GM21619 (cell line): ENCODE measurements around the gene VCAN.
"Not testable (repeated sequence)": the region's sequence is repeated elsewhere in the genome, so short reads cannot be mapped to it uniquely, and the experiment has no call there.

Experiments
- ATAC-seq: cut with Tn5 transposase; IDR thresholded peaks from one replicate; pipeline ENCODE4 v1.9.1; 2021; ENCODE audit not compliant: unreplicated experiment

VCAN gene

GRCh38 chr5:83471405-83472212 is at the start of gene VCAN:
Gene VCAN (plus strand): TSS chr5:83471744. CDS start chr5:83483519, 11,775 bp downstream.
- ATAC-seq = no peak

DNA sequence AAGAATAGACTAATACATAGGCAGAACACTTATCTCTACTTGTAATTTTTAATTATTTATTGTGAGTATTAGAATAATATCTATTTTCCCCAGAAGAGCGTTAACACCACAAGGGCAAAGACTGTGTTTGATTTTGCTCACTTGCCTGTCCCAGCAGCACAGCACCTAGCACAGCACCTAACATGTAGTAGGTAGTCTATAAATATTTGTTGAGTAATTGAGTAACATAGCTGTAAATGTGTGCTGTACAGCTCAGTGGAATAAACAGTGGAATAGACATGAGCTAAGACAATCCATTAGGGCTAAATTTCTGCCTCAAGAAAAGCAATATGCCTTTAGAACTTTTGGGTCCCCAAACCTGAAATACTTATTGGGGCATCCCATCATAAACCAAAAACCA is 49.3 kb upstream of the VCAN start:
- no peak for ATAC-seq

- ATAC-seq = peak; percentile 52
Observed at GRCh38 chr5:83426855-83427254, 44.7 kb upstream of the VCAN start.

GRCh38 chr5:83428126-83428525 is 43.4 kb upstream of the VCAN start:
- no peak for ATAC-seq

GRCh38 chr5:83428890-83429289 is 42.7 kb upstream of the VCAN start:
- no peak for ATAC-seq

GRCh38 chr5:83430130-83431010 is 41.2 kb upstream of the VCAN start:
- peak; percentile 57 for ATAC-seq

DNA sequence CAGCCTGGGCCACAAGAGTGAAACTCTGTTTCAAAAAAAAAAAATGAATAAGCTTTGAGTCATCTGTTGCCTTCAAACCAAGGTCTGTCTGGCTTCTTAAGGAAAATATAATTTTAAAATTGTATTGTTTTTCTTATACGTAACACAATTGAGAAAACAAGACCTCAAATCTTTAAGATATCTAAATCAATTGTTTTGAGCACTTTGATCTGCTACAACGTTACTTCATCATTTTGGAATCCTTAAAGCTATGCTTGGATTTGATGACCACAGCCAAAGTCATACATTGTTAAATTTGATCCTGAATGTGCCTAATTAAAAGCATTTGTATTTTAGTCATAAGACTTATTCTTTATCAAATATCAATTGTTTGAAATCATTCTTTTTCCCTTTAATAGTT is 37.7 kb upstream of the VCAN start:
- no peak for ATAC-seq

DNA sequence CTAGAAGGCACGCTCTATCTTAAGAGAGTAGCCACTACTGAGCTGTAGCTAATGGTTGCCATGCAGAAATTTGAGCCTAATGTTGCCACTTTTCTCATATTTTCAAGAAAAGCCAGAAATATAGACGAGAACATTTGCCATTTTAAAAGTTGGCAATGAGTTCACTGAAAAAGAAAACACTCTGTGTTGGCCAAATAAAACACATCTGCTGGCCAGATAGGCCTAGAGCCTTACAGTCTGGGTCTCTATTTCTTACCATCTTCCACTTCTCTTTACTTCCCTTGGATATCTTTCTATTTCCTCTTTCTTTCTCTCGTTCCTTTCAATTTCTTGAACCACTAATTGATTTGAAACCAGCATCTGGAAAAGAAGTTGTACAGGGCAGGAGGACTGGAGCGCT is 36.6 kb upstream of the VCAN start:
- ATAC-seq = no peak

DNA sequence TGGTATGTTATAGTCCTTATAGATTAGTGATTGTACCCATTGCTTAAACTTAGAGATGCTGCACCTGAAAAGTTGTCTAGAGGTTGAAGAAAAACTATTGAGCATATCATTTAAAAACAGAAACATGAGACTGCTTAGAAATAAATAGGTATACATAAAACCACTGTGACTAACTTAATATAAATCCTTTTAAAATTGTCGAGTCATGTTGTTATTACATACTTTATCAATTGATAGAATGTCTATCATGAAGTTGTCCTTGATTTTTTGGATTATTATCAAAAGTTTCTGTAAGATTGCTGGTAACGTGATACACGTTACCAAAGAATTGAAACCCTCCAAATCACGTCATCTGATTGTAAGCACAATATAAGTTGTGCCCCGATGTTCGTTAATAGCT is 35.3 kb upstream of the VCAN start:
- no peak for ATAC-seq

DNA sequence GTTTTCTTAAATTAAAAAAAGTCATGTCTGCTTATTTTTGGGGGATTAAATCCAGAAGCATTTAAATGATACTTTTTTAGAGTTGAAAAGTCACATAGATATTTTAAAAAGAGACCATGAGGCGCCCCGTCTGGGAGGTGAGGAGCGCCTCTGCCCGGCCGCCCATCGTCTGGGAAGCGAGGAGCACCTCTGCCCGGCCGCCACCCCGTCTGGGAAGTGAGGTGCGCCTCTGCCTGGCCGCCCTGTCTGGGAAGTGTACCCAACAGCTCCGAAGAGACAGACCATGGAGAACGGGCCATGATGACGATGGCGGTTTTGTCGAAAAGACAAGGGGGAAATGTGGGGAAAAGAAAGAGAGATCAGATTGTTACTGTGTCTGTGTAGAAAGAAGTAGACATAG is 33.8 kb upstream of the VCAN start:
- not testable (repeated sequence) for ATAC-seq

DNA sequence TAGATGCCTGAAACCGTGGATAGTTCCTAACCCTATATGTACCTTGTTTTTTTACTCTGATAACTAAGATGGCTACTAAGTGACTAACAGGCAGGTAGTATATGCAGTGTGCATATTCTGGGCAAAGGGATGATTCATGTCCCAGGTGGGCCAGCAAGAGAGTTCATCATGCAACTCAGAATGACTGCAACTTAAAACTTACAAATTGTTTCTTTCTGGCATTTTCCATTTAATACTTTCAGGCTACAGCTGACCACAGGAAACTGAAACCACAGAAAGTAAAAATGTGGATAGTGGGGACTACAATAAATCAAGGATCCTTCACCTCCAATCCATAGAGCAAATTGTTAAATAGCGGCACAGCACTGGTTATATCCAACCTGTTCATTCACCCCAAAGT is 30.7 kb upstream of the VCAN start:
- no peak for ATAC-seq

- peak; percentile 87 for ATAC-seq
Observed at GRCh38 chr5:83441747-83442146, 29.8 kb upstream of the VCAN start.

DNA sequence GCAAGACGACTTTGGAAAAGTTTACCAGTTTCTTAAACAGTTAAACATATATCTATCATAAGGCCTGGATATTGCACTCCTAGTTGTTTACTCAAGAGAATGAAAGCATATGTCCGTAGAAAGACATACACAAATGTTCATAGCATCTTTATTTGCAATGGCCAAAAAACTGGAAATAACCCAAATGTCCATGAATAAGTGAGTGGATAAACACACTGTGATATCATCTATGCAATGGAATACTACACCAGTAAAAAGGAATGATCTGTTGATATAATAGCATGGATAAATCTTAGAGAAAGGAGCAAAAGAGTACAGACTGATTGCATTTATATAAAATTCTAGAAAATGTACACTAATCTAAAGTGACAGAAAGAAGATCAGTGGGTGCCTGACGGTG is 28.0 kb upstream of the VCAN start:
- ATAC-seq = no peak

- no peak for ATAC-seq
Observed at GRCh38 chr5:83444445-83444844, 27.1 kb upstream of the VCAN start.

GRCh38 chr5:83446253-83446947 is 25.1 kb upstream of the VCAN start:
- ATAC-seq = no peak

DNA sequence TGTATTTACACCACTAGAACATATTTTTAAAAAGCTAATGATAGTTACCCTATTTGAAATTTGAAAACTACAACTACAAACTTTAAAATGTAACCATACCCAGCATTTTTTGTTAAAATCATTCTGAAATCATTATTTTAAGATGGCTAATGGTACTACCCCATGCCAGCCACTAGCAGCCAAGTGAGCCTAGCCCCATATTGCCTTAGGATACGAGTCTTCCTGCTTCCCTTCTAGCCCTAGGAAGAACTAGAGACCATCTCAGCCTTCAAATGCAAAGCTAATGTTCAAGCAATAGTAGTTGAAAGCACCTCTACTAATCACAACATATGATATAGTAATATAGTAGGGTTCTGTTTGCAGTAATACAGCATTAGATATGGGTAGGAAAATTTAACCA is 24.0 kb upstream of the VCAN start:
- no peak for ATAC-seq

GRCh38 chr5:83450183-83450966 is 21.2 kb upstream of the VCAN start:
- no peak for ATAC-seq

DNA sequence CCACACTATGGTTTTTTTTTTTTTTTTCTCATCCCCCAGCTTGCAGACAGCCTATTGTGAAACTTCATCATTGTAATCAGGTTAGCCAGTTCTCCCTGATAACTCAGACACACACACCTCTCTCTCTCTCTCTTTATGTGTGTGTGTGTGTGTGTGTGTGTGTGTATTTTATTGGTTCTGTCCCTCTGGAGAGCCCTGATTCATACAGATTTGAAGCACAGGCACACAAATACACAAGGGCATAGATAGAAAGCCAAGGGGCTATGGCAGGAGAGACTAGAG is 20.6 kb upstream of the VCAN start:
- no peak for ATAC-seq

DNA sequence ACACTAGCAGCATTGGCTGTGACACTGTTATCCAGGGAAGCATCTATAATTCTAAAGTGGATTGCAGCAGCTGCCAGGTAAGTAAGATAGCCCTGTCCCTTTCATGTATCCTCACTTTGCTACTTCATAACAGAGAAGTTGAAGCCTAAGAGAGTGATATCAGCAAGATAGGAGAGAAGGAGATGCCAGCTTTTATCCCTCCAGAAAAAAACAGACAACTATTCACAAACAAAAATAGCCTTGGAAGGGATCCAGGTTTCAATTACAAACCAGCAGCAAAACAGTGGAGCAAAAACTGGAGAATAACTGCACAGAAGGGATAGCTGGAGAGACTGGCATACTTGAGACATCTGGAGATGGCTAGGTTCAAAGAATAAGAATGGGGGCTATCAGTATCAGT is 19.6 kb upstream of the VCAN start:
- no peak for ATAC-seq

GRCh38 chr5:83453937-83454336 is 17.6 kb upstream of the VCAN start:
- no peak for ATAC-seq

DNA sequence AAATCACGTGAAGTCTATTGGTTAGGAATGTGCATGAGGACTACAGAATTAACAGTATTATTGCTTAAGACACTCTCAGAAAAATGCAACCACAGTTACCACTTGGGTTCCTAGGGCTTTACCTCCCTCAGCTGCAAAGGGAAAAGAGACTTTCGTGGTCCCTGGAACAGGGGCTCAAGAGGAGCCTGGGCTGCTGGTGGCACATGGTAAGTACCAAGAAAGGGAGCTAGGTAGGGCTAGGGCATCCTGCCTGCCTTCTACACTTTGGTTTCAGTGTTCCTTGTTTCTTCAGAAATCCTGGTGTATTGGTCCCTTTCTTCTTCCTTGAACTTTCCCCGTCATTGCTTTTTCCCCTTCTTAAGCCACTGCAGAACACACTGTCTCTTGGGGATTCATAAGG is 7.3 kb upstream of the VCAN start:
- no peak for ATAC-seq
